Stimulated activated CD8-positive, alpha-beta memory T cell treated with anti-CD3 and anti-CD28 coated beads, Interleukin-15, amount 100 ng/mL, for 4 hours (primary cell): ENCODE results near the gene PYGL.
"Not testable (repeated sequence)": the region's sequence is repeated elsewhere in the genome, so short reads cannot be mapped to it uniquely, and the experiment has no call there.

ENCODE experiments used
- DNase-seq, 2 donors: peaks; one replicate each; pipeline ENCODE4 v3.0.0-alpha.2; 2020; ENCODE audit warnings: low read depth in 2 of 2

Gene PYGL

GRCh38 chr14:50955373-50956043 lies 11.2 kb upstream of the PYGL start:
- no peak for DNase-seq

GRCh38 chr14:50954811-50955372 lies 10.6 kb upstream of the PYGL start:
- no peak for DNase-seq

DNA sequence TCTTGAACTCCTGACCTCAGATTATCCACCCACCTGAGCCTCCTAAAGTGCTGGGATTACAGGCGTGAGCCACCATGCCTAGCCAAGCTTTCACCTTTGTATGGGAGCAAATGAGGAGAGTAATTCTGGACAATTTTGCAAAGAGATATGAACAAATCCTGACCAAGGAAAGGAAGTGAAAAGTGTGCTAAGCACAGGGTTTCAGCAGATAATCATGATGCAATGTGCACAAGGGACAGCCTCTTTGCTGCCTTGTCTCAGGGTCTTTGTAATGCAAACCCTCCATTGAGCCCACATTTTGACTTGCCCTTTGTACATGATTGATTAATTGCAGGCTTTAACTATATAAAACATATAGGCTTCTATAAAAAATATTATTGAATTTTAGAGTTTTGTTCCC lies 9.2 kb upstream of the PYGL start:
- no peak for DNase-seq

DNA sequence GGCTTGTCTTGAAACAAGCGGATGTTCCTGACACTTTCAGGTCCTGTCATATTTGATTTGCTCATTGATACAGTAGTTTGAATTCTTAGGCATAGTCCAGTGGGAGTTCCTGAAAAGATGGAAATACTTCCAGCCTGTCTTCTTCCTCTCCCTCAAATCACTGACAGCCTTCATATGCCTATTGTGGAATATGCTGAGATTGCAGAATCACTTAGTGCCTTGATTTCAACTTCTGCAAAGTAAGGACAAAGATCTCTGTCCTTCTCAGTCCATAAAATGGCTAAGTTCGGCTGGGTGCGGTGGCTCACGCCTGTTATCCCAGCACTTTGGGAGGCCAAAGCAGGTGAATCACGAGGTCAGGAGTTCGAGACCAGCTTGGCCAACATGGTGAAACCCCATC lies 6.7 kb upstream of the PYGL start:
- DNase-seq = no peak

GRCh38 chr14:50948205-50948604 lies 3.9 kb upstream of the PYGL start:
- DNase-seq = no peak

DNA sequence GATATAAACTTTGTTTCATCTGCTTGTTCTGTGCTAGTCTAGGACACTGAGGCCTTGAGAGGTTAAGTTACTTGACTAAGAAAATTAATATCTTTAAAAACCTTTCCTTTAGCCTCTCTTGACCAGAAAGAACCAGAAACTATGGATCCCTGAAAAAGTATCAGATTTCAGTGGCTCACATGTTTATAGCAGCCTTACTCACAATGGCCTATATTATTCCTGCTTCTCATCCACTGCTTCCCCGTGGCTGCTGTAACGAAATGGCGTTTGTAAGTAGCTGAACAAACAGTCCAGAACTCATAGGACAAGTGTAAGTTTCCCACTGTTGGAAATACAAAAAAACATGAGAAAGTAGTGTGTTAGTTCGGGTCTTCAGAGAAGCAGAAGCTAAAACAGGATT lies 3.2 kb upstream of the PYGL start:
- no peak for DNase-seq

GRCh38 chr14:50946234-50946935 lies 2.1 kb upstream of the PYGL start:
- no peak for DNase-seq

GRCh38 chr14:50944647-50945413 lies 547 bp upstream of the PYGL start:
- DNase-seq = no peak

- DNase-seq = no peak
Observed at GRCh38 chr14:50943261-50943942, 881 bp downstream of the PYGL start.

GRCh38 chr14:50941638-50942037 lies 2.6 kb downstream of the PYGL start:
- DNase-seq = not testable (repeated sequence)

DNA sequence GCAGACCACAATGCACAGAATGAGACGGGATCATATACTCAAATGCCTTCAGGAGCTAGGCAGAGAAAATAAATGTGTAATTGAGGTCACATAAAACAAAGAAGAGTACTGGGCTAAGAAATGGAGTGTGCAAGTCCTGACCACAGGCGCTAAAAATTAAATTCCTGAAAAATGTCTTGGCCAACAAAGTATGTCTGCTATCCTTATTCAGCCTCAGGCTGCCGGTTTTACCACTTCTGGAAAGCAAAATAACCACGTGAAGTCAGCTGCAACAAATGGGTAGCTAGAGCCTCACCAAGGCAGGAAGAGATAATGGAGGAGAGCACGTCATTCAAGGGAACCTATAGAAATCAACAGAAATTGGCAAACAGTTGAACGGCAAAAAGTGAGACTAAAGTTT lies 3.1 kb downstream of the PYGL start:
- no peak for DNase-seq

- DNase-seq = no peak
Observed at GRCh38 chr14:50937800-50938199, 6.5 kb downstream of the PYGL start.

DNA sequence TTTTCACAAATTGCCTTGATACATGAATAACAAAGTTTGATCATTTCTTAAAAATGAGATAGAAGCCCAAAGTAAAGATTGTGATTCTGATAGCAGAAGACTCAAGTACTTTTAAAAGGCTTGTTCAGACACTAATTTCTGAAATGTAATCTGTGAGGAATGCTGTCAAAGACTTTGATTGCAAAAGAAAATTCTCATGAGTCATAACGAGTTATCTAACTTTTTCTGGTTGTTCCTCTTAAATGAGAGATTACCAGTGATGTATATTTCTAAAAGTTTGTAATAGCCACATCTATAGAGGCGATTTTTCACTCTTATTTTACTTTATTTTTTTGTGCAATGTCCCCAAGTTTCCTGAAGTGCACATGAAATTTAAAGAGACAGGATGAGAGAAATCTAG lies 7.0 kb downstream of the PYGL start:
- no peak for DNase-seq

DNA sequence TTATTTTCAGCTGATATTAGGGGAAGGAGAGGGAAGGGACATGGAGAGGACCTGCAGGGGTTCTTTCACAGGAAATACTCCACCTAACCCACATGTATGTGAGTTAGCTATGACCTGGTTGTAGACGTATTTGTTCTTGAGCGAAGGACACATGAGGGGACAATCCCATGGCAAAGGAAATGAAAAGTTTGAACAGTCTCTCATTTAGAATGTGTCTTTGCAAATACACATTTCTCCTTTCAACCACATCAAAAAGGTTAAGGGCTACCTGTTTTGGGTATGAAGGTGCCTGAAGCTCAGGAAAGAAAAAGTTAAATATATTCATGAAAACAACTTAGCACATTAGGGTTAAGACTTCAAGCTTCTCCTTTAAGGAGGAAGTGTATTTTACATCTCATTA lies 7.4 kb downstream of the PYGL start:
- DNase-seq = no peak

- DNase-seq = no peak
Observed at GRCh38 chr14:50936016-50936340, 8.3 kb downstream of the PYGL start.

- no peak for DNase-seq
Observed at GRCh38 chr14:50935126-50936015, 8.9 kb downstream of the PYGL start.

- no peak for DNase-seq
Observed at GRCh38 chr14:50932592-50933495, 11.4 kb downstream of the PYGL start.

GRCh38 chr14:50932156-50932555 lies 12.1 kb downstream of the PYGL start:
- no peak for DNase-seq

- no peak for DNase-seq
Observed at GRCh38 chr14:50931559-50931958, 12.7 kb downstream of the PYGL start.

DNA sequence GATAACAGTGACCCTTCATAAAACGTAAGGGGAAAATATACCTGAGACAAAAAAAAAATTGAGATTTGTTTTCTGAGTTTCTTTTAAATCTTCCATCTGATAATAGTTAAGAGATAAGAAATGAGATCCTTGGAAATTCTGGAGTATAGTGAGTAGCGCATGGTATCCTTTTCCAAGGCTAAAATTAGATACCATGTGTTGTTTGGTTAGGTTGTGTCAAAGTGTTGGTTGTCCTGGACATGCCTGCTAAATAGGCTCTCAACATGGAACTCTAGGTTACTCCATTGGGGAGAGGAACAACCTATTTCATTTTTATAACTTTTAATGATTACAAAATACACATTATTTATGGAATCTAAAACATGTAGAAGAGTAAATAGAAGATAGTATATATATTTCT lies 14.8 kb downstream of the PYGL start:
- DNase-seq = no peak
